AG09309 (cell line): Measurements from ENCODE around the gene SUGCT.
"Not testable (repeated sequence)": the region's sequence is repeated elsewhere in the genome, so short reads cannot be mapped to it uniquely, and the experiment has no call there.

Experiments
- DNase-seq: peaks from one replicate; pipeline ENCODE4 v3.0.0-alpha.2; 2010; ENCODE audit warnings: low read depth
- H3K4me3 ChIP-seq: 2 replicates; pipeline ENCODE4 v1.5.1; 2011; ENCODE audit warnings: mild to moderate bottlenecking, low read depth, low read length, moderate library complexity; ENCODE audit not compliant: control insufficient read depth
- CTCF ChIP-seq: IDR thresholded peaks from 2 replicates; pipeline ENCODE4 v1.5.1; 2011; ENCODE audit warnings: mild to moderate bottlenecking, low read depth, low read length, inconsistent platforms; ENCODE audit not compliant: insufficient read depth, control insufficient read depth; ENCODE audit errors: missing control alignments

SUGCT gene

GRCh38 chr7:40621592-40621998 is 486.8 kb downstream of the SUGCT start:
- no peak for TF ChIP-seq CTCF
- no peak for DNase-seq
- no peak overlapping the region for H3K4me3 ChIP-seq

GRCh38 chr7:40622941-40623501 is 488.2 kb downstream of the SUGCT start:
- DNase-seq = no peak
- TF ChIP-seq CTCF = no peak
- no peak overlapping the region for H3K4me3 ChIP-seq

- no peak for TF ChIP-seq CTCF
- H3K4me3 ChIP-seq = no peak overlapping the region
- DNase-seq = no peak
These were observed 489.1 kb downstream of the SUGCT start for GRCh38 chr7:40623863-40624262.

DNA sequence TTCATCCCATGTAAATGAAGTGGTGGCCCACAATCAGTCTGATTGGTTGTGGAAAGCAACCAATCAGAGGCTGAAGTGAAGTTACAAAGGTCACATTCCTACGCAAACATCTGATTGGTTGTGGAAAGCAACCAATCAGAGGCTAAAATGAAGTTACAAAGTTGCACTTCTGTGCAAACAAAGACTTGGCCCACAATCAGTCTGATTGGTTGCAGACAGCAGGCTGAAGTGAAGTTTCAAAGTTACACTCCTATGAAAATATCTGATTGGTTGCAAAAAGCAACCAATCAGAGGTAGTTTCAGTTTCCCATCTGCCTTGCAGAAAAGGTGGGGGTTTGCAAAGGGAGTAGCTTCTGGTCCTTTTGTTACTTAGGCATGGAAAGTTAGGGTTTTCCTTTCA is 492.6 kb downstream of the SUGCT start:
- DNase-seq = not testable (repeated sequence)

DNA sequence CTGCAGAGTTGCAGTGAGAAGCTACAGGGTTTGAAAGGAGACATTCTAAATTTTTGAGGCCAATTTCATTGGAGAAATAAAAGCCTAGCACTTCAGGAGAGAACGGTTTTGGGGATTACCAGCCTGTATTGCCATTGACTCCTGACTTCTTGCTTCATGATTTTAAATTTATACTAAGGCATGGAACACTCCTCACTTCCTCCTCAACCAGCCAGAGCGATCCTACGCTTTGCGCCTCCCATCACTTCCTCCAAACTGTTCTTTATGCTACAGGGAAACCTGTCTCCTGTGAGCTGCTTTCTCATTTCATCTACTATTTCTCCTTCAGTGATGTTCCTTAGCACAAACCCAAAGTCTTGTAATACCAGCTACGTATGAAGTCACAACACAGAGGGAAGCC is 495.1 kb downstream of the SUGCT start:
- DNase-seq = no peak
- no peak for TF ChIP-seq CTCF
- no peak overlapping the region for H3K4me3 ChIP-seq

More for the DNA sequence above, 492.6 kb downstream of the SUGCT start:
- H3K4me3 ChIP-seq = not testable (repeated sequence)

- no peak for DNase-seq
- TF ChIP-seq CTCF = no peak
- no peak overlapping the region for H3K4me3 ChIP-seq
These were observed 499.3 kb downstream of the SUGCT start for GRCh38 chr7:40634118-40634517.

DNA sequence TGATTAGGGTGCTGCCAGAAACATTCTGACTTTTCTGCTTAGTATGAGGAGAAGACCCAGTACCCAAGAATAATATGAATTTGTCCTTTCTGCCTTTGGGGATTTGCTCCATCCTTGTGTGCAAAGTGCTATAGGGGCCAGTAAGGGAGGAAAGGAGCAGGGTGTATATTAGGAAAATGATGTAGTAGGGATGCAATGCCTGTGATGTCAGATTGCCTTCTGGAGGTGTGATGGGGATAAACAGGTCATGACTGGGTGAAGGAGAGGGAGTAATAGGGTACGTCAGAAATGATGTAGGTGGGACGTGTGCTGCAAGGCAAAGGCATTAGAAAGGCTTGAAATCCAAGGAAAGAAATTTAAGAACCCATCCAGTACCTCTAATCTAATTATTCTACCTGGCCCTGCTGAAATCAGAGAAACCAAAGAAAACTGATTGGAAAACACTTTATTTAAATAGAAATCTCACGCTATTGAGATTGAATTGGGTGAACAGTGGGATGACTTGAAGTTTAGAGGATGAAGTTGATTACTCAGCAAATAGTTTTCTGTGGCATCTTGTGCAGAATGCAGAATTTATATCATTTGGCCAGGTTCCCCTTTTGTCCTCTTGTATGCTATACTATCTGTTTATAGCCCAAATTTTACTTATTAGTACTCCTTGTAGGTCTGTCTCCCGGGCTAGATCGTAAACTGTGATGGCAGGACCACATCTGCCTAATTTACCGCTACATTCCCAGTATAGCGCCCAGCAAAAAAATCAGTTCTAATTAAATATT is 503.9 kb downstream of the SUGCT start:
- no peak for DNase-seq
- H3K4me3 ChIP-seq = no peak overlapping the region
- TF ChIP-seq CTCF = no peak
